Right lobe of liver (tissue), 6 donors: Measurements from ENCODE around the gene EEFSEC. TPM values are rescaled to one million over a fixed set of nuclear protein-coding genes. Genes with fewer than 3 reads are reported as not detected.
A peak's percentile ranks its signal among the peaks of the same experiment; 100 is the strongest.

ENCODE experiments used
- ATAC-seq, 4 donors: fragments of 200-7000 bp; cut with Tn5 transposase; one replicate each; pipeline ENCODE4 v1.9.1; 2020; ENCODE audit warnings: mild to moderate bottlenecking in 4 of 4, moderate library complexity in 4 of 4
- DNase-seq, 3 donors: peaks; one replicate each; pipeline ENCODE4 v3.0.0-alpha.2; 2020
- H3K27ac ChIP-seq, 3 donors: fragments of 200-600 bp; one replicate each; pipeline ENCODE4 v1.8.0; 2022
- H3K27me3 ChIP-seq, 2 donors: fragments of 200-600 bp; one replicate each; pipeline ENCODE4 v1.8.0; 2022
- H3K36me3 ChIP-seq, 4 donors: fragments of 200-600 bp; sonication (generic) in 1 of 4; one replicate each; pipeline versions ENCODE4 v1.5.1 to v1.8.0; 2017 to 2022; ENCODE audit warnings: control low read depth in 1 of 4
- H3K4me1 ChIP-seq, 4 donors: fragments of 200-600 bp; sonication (generic) in 1 of 4; one replicate each; pipeline versions ENCODE4 v1.5.1 to v1.8.0; 2017 to 2022; ENCODE audit warnings: control low read depth in 1 of 4
- H3K4me3 ChIP-seq, 3 donors: fragments of 200-600 bp; one replicate each; pipeline ENCODE4 v1.8.0; 2022
- H3K9me3 ChIP-seq, 4 donors: fragments of 200-600 bp; sonication (generic) in 1 of 4; one replicate each; pipeline versions ENCODE4 v1.5.1 to v1.8.0; 2017 to 2022; ENCODE audit warnings: control low read depth in 1 of 4
- POLR2A ChIP-seq: fragments of 450-650 bp; IDR thresholded peaks from one replicate; pipeline ENCODE4 v1.6.1; 2017; ENCODE audit warnings: antibody characterized with exemption, mild to moderate bottlenecking
- WGBS: methylation state at CpG from one replicate; pipeline ENCODE4 v1.1.6; 2018; ENCODE audit warnings: low coverage, low lambda C conversion rate; ENCODE audit not compliant: insufficient coverage; ENCODE audit errors: missing lambda C conversion rate; 5-methylcytosine and 5-hydroxymethylcytosine counted together
- intact Hi-C, 2 donors: fragments of 100-400 bp; cut with DNase I; formaldehyde crosslinking; loops; one replicate each; pipeline versions ENCODE4 v1.11.2 to v1.14.1; 2022
- total RNA-seq, 6 experiments: library from RNA; depleted of rRNA in 2 of 6; stranded (reverse); fragments of >200 nt in 2 of 6; fragmentation: NEBNext Ultra II Directional in 3 of 6; extraction: Animal tissue kit (Norgen Biotek cat#: 25700) in 3 of 6; gene quantifications; one replicate each; pipeline versions ENCODE4 v1.1.0 to v1.2.4, GENCODE V29; 2016 to 2023
- TF ChIP-seq, protein P1 (sequence below), 4 donors: fragments of 200-600 bp in 3 of 4; fragments of 450-650 bp in 1 of 4; IDR thresholded peaks; one replicate each; pipeline versions ENCODE4 v1.5.1 to v1.8.0; 2016 to 2022; ENCODE audit warnings: antibody characterized with exemption in 4 of 4, mild to moderate bottlenecking in 2 of 4
- donor health status: DM: no; HTN: yes; CAD: no.
- donor health status: DM: no; HTN: no; CAD: no.
- donor health status: DM: no; HTN: no; CAD: no.
- donor health status: DM: no; HTN: yes; CAD: no.
- donor health status: DM: no; HTN: yes; CAD: no.

Gene EEFSEC
- total RNA-seq, 6 experiments from 2014 or later: 10.1 to 24.0 (median 13.4) TPM

DNA sequence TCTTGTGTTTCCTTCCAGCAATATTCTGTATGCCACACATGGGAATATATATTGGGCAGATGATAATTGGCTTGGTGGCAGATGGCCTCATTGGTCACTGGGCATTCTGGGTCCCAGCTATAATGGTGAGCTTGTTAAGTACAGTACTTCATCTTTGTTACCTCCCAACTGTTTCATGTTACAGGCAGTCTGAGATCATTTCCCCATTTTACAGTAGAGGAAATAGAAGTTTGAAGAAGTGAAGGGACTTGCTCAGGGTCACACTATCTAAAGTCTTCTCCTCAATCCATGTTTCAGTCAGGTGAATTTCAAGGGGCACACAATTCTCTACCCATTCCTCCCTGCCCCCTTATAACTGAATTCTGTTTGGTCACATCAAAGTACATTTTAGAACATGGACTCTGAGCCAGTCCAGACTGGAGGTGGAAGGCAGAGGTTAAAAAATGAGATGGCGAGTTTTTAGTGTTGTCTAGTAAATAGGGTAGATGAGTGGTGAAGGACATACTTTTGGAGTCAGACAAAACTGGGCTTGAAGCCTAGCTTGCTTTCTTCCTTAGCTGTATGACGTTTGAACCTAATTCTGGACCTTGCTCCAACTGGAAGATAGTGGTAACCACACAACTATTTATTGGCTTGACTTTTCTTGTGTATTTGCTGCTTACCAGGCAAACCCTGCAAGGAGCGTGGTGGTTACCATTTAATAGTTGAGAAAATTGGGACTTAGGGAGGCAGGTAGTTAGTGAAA is 2.5 kb downstream of the EEFSEC start:
- no peak for ATAC-seq
- H3K27me3 ChIP-seq: no peaks in the 10 kb centered on the region
- peaks cover 0 to 22% (median 7%) of the 10 kb centered on the region in 4 donors for H3K4me1 ChIP-seq
- TF ChIP-seq POLR2A: no peak
- TF ChIP-seq, protein P1, sequence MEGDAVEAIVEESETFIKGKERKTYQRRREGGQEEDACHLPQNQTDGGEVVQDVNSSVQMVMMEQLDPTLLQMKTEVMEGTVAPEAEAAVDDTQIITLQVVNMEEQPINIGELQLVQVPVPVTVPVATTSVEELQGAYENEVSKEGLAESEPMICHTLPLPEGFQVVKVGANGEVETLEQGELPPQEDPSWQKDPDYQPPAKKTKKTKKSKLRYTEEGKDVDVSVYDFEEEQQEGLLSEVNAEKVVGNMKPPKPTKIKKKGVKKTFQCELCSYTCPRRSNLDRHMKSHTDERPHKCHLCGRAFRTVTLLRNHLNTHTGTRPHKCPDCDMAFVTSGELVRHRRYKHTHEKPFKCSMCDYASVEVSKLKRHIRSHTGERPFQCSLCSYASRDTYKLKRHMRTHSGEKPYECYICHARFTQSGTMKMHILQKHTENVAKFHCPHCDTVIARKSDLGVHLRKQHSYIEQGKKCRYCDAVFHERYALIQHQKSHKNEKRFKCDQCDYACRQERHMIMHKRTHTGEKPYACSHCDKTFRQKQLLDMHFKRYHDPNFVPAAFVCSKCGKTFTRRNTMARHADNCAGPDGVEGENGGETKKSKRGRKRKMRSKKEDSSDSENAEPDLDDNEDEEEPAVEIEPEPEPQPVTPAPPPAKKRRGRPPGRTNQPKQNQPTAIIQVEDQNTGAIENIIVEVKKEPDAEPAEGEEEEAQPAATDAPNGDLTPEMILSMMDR (IDR thresholded peaks at IDR 0.05): no peak
- 62% methylated on average over 3 of the region's 3 CpGs for WGBS
- intact Hi-C loops: no loop called here
- H3K9me3 ChIP-seq: no peaks in the 10 kb centered on the region
- H3K4me3 ChIP-seq: no peak overlapping the region
- no peaks in the 10 kb centered on the region for H3K36me3 ChIP-seq
- no peak overlapping the region for H3K27ac ChIP-seq
- no peak for DNase-seq

DNA sequence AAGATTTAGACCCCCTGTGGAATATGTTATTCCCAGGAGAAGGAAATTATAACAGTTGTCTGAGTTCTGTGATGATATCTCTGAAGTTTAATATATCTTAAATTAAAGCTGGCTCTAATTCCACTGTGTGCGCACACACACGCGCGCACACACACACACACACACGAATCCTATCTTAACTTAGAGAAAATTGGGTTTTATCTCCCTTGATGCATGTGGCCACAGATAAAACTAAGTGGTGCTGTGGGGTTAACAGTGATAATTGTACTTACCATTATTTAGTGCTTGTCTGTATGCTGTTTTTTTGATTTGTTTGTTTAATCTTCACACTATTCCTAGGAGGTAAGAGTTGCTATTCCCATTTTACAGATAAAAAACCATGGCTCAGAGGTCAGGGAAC is 7.4 kb downstream of the EEFSEC start:
- H3K9me3 ChIP-seq: no peaks in the 10 kb centered on the region
- H3K36me3 ChIP-seq: no peaks in the 10 kb centered on the region
- 83% methylated on average over 5 of the region's 5 CpGs for WGBS
- intact Hi-C loops: loop anchor here in 1 of 2 donors (10.0 kb wide), 1 partner anchor 224 kb away; no protein-coding TSS in a partner anchor
- ATAC-seq (no peak), DNase-seq (no peak)
- no peaks in the 10 kb centered on the region for H3K4me1 ChIP-seq
- H3K27me3 ChIP-seq: no peaks in the 10 kb centered on the region
- TF ChIP-seq, protein P1 (IDR thresholded peaks at IDR 0.05): no peak
- no peak for TF ChIP-seq POLR2A
- H3K27ac ChIP-seq: no peak overlapping the region
- no peak overlapping the region for H3K4me3 ChIP-seq

DNA sequence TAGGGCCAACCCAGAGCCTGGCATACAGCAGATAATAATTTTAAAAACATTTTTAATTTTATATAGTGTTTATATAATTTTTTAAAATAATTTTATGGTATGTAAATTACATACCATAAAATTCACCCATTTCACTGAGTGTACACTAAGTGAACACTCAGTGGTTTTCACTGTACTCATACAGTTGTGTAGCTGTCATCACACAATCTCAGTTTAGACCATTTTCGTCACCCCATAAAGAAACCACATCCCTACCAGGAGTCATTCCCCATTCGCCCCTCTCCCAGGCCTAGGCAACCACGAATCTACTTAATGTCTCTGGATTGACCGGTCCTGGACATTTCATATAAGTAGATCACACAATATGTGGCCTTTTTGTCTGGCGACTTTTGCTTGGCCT is 10.2 kb downstream of the EEFSEC start:
- 91% methylated on average over 5 of the region's 5 CpGs for WGBS
- no peaks in the 10 kb centered on the region for H3K36me3 ChIP-seq
- no peak overlapping the region for H3K27ac ChIP-seq
- intact Hi-C loops: loop anchor here in 1 of 2 donors (10.0 kb wide), 1 partner anchor 221 kb away; no protein-coding TSS in a partner anchor
- TF ChIP-seq, protein P1 (IDR thresholded peaks at IDR 0.05): no peak
- no peak for TF ChIP-seq POLR2A
- DNase-seq: no peak
- H3K9me3 ChIP-seq: no peaks in the 10 kb centered on the region
- ATAC-seq: no peak
- H3K27me3 ChIP-seq: no peaks in the 10 kb centered on the region
- H3K4me1 ChIP-seq: peaks cover 0 to 23% (median 9%) of the 10 kb centered on the region in 4 donors
- no peak overlapping the region for H3K4me3 ChIP-seq

DNA sequence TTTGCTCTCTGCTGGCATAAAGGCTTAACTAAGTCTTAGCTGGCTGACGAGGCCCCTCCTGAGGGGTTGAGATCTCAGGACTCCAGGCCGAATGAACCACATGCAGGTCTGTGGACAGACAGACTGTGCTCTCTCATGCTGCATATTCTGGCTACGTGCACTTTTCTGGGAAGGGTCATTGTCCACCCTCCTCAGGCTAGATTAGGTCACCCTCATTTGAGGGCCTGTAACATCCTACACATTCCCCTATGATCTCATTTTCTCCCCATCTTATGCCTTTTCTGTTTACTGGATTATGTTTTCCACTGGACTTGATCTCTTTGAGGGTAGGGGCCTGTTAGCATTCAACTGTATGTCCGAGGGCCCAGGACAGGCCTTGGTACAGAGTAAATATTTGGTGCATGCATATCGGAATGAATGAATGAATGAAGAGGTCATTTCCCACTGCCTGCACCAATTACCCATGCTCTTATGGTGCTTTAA is 13.7 kb downstream of the EEFSEC start:
- intact Hi-C loops: loop anchor here in 1 of 2 donors (10.0 kb wide), 1 partner anchor 218 kb away; no protein-coding TSS in a partner anchor
- Histone ChIP-seq H3K9me3 (no peaks in the 10 kb centered on the region), H3K4me1 (peaks cover 0 to 41% (median 22%) of the 10 kb centered on the region in 4 donors), H3K27me3 (no peaks in the 10 kb centered on the region), H3K36me3 (no peaks in the 10 kb centered on the region), H3K4me3 (no peak overlapping the region), H3K27ac (peak overlapping the region; percentile 12 to 44 (median 40))
- ATAC-seq: peak in 1 of 4 donors; percentile 36
- DNase-seq: no peak
- 86% methylated on average over 3 of the region's 5 CpGs for WGBS
- TF ChIP-seq, protein P1 (IDR thresholded peaks at IDR 0.05): no peak
- TF ChIP-seq POLR2A: no peak
